NCI-H1436 treated with DMSO at 0.1 percent for 48 hours (cell line): ENCODE measurements around the gene FAM209A.
"Not testable (repeated sequence)": the region's sequence is repeated elsewhere in the genome, so short reads cannot be mapped to it uniquely, and the experiment has no call there.

Experiments
- DNase-seq: peaks from one replicate; lab custom pipeline; 2025; lab: John Stamatoyannopoulos, UW

FAM209A gene

GRCh38 chr20:56524444-56524843 lies at the start of gene FAM209A:
FAM209A (plus strand) TSS chr20:56524744; CDS start chr20:56524809, 65 bp downstream.
- not testable (repeated sequence) for DNase-seq

- no peak for DNase-seq
Observed at GRCh38 chr20:56483970-56484369, 40.6 kb upstream of the FAM209A start.

- DNase-seq, result no peak
Observed at GRCh38 chr20:56487216-56487615, 37.3 kb upstream of the FAM209A start.

GRCh38 chr20:56488566-56488965 lies 36.0 kb upstream of the FAM209A start:
- DNase-seq, result no peak

GRCh38 chr20:56501116-56501515 lies 23.4 kb upstream of the FAM209A start:
- DNase-seq, result no peak

- DNase-seq, result no peak
Observed at GRCh38 chr20:56503916-56504315, 20.6 kb upstream of the FAM209A start.

GRCh38 chr20:56504373-56505005 lies 20.1 kb upstream of the FAM209A start:
- no peak for DNase-seq

GRCh38 chr20:56506103-56506502 lies 18.4 kb upstream of the FAM209A start:
- no peak for DNase-seq

- no peak for DNase-seq
Observed at GRCh38 chr20:56511926-56512325, 12.6 kb upstream of the FAM209A start.

GRCh38 chr20:56513161-56514150 lies 11.1 kb upstream of the FAM209A start:
- no peak for DNase-seq

- DNase-seq, result no peak
Observed at GRCh38 chr20:56516631-56517030, 7.9 kb upstream of the FAM209A start.

GRCh38 chr20:56517211-56517610 lies 7.3 kb upstream of the FAM209A start:
- no peak for DNase-seq

- no peak for DNase-seq
Observed at GRCh38 chr20:56517641-56518040, 6.9 kb upstream of the FAM209A start.

GRCh38 chr20:56518126-56518525 lies 6.4 kb upstream of the FAM209A start:
- DNase-seq, result no peak

- no peak for DNase-seq
Observed at GRCh38 chr20:56518721-56519398, 5.7 kb upstream of the FAM209A start.

GRCh38 chr20:56519551-56519950 lies 5.0 kb upstream of the FAM209A start:
- no peak for DNase-seq

GRCh38 chr20:56520180-56520579 lies 4.4 kb upstream of the FAM209A start:
- DNase-seq, result no peak

- DNase-seq, result not testable (repeated sequence)
Observed at GRCh38 chr20:56520746-56521354, 3.7 kb upstream of the FAM209A start.

- no peak for DNase-seq
Observed at GRCh38 chr20:56522311-56522710, 2.2 kb upstream of the FAM209A start.

- DNase-seq, result no peak
Observed at GRCh38 chr20:56527521-56527920, 3.0 kb downstream of the FAM209A start.

GRCh38 chr20:56532946-56533345 lies 8.4 kb downstream of the FAM209A start, which contains the start of gene FAM209B:
FAM209B (plus strand) TSS chr20:56533246; CDS start chr20:56533342, 96 bp downstream.
- DNase-seq, result not testable (repeated sequence)

GRCh38 chr20:56537997-56538396 lies 13.5 kb downstream of the FAM209A start:
- no peak for DNase-seq
